Smooth muscle cell (in vitro differentiated cells): ENCODE results near the gene PIK3R5. TPM values are rescaled to one million over a fixed set of nuclear protein-coding genes. Genes with fewer than 3 reads are reported as not detected.

Experiments
- DNase-seq: peaks from one replicate; lab custom pipeline; 2025; ENCODE audit not compliant: unreplicated experiment; lab: John Stamatoyannopoulos, UW
- H2AFZ ChIP-seq: fragments of 200-600 bp; sonication (generic); 2 replicates; pipeline ENCODE4 v1.6.0; 2016; ENCODE audit warnings: antibody characterized with exemption, low read depth, mild to moderate bottlenecking
- H3F3A ChIP-seq: fragments of 200-600 bp; sonication (generic); 2 replicates; pipeline ENCODE4 v1.6.0; 2017; ENCODE audit warnings: antibody characterized with exemption, low read depth
- H3K27ac ChIP-seq: fragments of 200-600 bp; sonication (generic); 2 replicates; pipeline ENCODE4 v1.5.1; 2016; ENCODE audit warnings: low read depth, mild to moderate bottlenecking
- H3K27me3 ChIP-seq: fragments of 200-600 bp; sonication (generic); 2 replicates; pipeline ENCODE4 v1.6.1; 2016; ENCODE audit warnings: low read depth, mild to moderate bottlenecking
- H3K36me3 ChIP-seq: fragments of 200-600 bp; sonication (generic); 2 replicates; pipeline ENCODE4 v1.5.1; 2016; ENCODE audit warnings: low read depth
- H3K4me1 ChIP-seq: fragments of 200-600 bp; sonication (generic); 2 replicates; pipeline ENCODE4 v1.5.1; 2016; ENCODE audit warnings: low read depth
- H3K4me2 ChIP-seq: fragments of 200-600 bp; sonication (generic); 2 replicates; pipeline ENCODE4 v1.6.0; 2016; ENCODE audit warnings: mild to moderate bottlenecking
- H3K4me3 ChIP-seq: fragments of 200-600 bp; sonication (generic); 2 replicates; pipeline ENCODE4 v1.5.1; 2016; ENCODE audit warnings: mild to moderate bottlenecking
- H3K79me2 ChIP-seq: fragments of 200-600 bp; sonication (generic); 2 replicates; pipeline ENCODE4 v1.6.0; 2016; ENCODE audit warnings: low read depth, mild to moderate bottlenecking
- H3K9ac ChIP-seq: fragments of 200-600 bp; sonication (generic); 2 replicates; pipeline ENCODE4 v1.6.0; 2016; ENCODE audit warnings: low read depth
- H3K9me3 ChIP-seq: fragments of 200-600 bp; sonication (generic); replicated peaks from 2 replicates; pipeline ENCODE4 v1.5.1; 2016; ENCODE audit warnings: low read depth
- H4K20me1 ChIP-seq: fragments of 200-600 bp; sonication (generic); 2 replicates; pipeline ENCODE4 v1.6.0; 2016; ENCODE audit warnings: low read depth
- CTCF ChIP-seq: fragments of 200-600 bp; sonication (generic); IDR thresholded peaks from 2 replicates; pipeline ENCODE4 v1.5.1; 2017; ENCODE audit warnings: borderline replicate concordance, mild to moderate bottlenecking, antibody characterized with exemption; ENCODE audit not compliant: insufficient read depth, poor library complexity, severe bottlenecking
- WGBS: methylation state at CpG from one replicate; pipeline ENCODE4 v1.1.7; 2016; ENCODE audit warnings: low lambda C conversion rate; 5-methylcytosine and 5-hydroxymethylcytosine counted together
- polyA plus RNA-seq: library from polyadenylated mRNA; unstranded; fragments of >200 nt; fragmentation: Nextera tagmentation; extraction: Ambion mirVana; gene quantifications from 2 replicates; pipeline ENCODE4 v1.2.1, GENCODE V29; 2016
- total RNA-seq: library from RNA; depleted of rRNA; stranded (reverse); fragments of >200 nt; gene quantifications from 2 replicates; pipeline ENCODE4 v1.2.3, GENCODE V29; 2014

PIK3R5 gene
- total and polyA plus RNA-seq, 2 experiments from 2014 or later, result not detected

GRCh38 chr17:8862213-8863056, 103.1 kb downstream of the PIK3R5 start:
- WGBS, result 90% methylated on average over 9 of the region's 9 CpGs
- Histone ChIP-seq H4K20me1 (no peaks in the 10 kb centered on the region), H3F3A (no peaks in the 10 kb centered on the region), H3K27ac (no peak overlapping the region), H3K79me2 (no peaks in the 10 kb centered on the region), H3K4me2 (no peak overlapping the region), H2AFZ (no peak overlapping the region), H3K4me1 (peaks cover 15% of the 10 kb centered on the region), H3K9ac (no peak overlapping the region), H3K4me3 (no peak overlapping the region), H3K36me3 (no peaks in the 10 kb centered on the region), H3K27me3 (peaks cover 3% of the 10 kb centered on the region), H3K9me3 (no peaks in the 10 kb centered on the region)
- TF ChIP-seq CTCF, result no peak
- DNase-seq, result no peak

GRCh38 chr17:8861495-8862181, 103.9 kb downstream of the PIK3R5 start:
- Histone ChIP-seq H3K9ac (no peak overlapping the region), H4K20me1 (no peaks in the 10 kb centered on the region), H3K27ac (no peak overlapping the region), H3K9me3 (no peaks in the 10 kb centered on the region), H3K4me3 (no peak overlapping the region), H3K4me1 (peaks cover 15% of the 10 kb centered on the region), H3K4me2 (no peak overlapping the region), H3K27me3 (no peaks in the 10 kb centered on the region), H3K79me2 (no peaks in the 10 kb centered on the region), H3F3A (no peaks in the 10 kb centered on the region), H2AFZ (no peak overlapping the region), H3K36me3 (no peaks in the 10 kb centered on the region)
- TF ChIP-seq CTCF, result no peak
- 90% methylated on average over 7 of the region's 7 CpGs for WGBS
- DNase-seq, result no peak

GRCh38 chr17:8859804-8860430, 105.6 kb downstream of the PIK3R5 start:
- 89% methylated on average over 14 of the region's 14 CpGs for WGBS
- Histone ChIP-seq H3K27ac (no peak overlapping the region), H3K36me3 (no peaks in the 10 kb centered on the region), H3K9ac (no peak overlapping the region), H3K4me3 (no peak overlapping the region), H3K4me2 (no peak overlapping the region), H3K9me3 (no peaks in the 10 kb centered on the region), H3K4me1 (peaks cover 15% of the 10 kb centered on the region), H3K79me2 (no peaks in the 10 kb centered on the region), H3K27me3 (no peaks in the 10 kb centered on the region), H3F3A (no peaks in the 10 kb centered on the region), H4K20me1 (no peaks in the 10 kb centered on the region), H2AFZ (peak overlapping the region; percentile 37)
- no peak for DNase-seq
- no peak for TF ChIP-seq CTCF
